ENCODE measurements around the gene FBXL7. TPM values are rescaled to one million over a fixed set of nuclear protein-coding genes. Genes with fewer than 3 reads are reported as not detected.
A peak's percentile ranks its signal among the peaks of the same experiment; 100 is the strongest.

The FBXL7 gene
- total RNA-seq, 1 donor from 2014 or later, result 70.7 TPM

DNA sequence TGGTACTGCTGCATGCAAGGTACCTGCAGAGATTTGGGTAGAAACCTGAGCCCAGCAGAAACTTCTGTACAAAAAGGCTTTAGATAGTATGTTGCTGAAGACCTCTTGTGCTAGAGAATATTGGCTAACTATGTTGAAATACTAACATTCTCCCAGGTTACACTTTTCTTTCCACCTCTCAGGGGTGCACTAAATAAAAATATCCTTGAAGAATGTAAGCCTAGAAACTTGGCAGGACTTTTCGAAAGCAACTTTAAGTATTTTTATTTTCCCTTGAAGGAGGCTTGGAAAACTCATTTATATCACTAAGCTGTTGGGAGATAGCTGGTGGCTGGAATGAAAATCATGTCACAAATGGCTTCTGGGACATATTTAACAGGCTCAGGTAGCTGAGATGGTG is 50.0 kb downstream of the FBXL7 start:
- TF ChIP-seq, protein P1, sequence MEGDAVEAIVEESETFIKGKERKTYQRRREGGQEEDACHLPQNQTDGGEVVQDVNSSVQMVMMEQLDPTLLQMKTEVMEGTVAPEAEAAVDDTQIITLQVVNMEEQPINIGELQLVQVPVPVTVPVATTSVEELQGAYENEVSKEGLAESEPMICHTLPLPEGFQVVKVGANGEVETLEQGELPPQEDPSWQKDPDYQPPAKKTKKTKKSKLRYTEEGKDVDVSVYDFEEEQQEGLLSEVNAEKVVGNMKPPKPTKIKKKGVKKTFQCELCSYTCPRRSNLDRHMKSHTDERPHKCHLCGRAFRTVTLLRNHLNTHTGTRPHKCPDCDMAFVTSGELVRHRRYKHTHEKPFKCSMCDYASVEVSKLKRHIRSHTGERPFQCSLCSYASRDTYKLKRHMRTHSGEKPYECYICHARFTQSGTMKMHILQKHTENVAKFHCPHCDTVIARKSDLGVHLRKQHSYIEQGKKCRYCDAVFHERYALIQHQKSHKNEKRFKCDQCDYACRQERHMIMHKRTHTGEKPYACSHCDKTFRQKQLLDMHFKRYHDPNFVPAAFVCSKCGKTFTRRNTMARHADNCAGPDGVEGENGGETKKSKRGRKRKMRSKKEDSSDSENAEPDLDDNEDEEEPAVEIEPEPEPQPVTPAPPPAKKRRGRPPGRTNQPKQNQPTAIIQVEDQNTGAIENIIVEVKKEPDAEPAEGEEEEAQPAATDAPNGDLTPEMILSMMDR (IDR thresholded peaks at IDR 0.05; ENCODE audit: unreplicated experiment), result no peak
- Mint-ChIP-seq H3K36me3 (peaks cover 24% of the 10 kb centered on the region), H3K27me3 (ENCODE audit: low read depth) (no peaks in the 10 kb centered on the region)

DNA sequence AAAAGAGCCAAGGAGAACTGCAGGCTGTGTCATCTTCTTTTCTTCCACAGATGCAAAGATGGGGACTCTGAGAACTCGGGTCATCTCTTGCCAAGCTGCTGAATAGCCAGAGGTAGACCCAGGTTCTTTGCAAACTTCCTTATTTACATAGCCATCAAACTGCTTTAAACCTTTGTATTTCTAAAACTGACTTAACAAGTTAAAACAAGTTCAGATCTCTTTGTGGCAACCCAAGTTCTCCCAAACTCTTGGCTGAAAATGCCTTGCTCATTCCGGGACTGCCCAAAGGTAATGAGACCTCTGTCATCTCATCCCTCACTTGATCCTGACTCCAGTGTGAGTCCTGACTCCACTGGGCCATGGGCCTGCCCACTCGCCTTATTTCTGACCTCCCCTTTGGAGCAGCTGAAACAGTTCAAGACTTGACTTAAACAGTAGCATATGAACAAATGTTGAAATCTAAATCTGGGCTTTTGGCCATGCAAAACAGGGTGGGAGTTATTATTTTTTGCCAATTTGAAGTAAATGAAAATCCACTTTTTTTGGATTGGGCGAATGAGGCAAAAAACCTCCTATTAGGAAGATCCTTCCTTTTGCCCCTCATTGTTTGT is 50.6 kb downstream of the FBXL7 start:
- TF ChIP-seq, protein P1 (IDR thresholded peaks at IDR 0.05; ENCODE audit: unreplicated experiment), result no peak
- Mint-ChIP-seq H3K27ac (no peak overlapping the region), H3K9me3 (peaks cover 4% of the 10 kb centered on the region), H3K4me1 (peaks cover 25% of the 10 kb centered on the region), H3K27me3 (ENCODE audit: low read depth) (no peaks in the 10 kb centered on the region), H3K4me3 (no peak overlapping the region), H3K36me3 (peaks cover 22% of the 10 kb centered on the region)
- no peak for DNase-seq (ENCODE audit: low spot score in 2 of 2, unreplicated experiment in 2 of 2)

More for the DNA sequence above, 50.0 kb downstream of the FBXL7 start:
- DNase-seq (ENCODE audit: low spot score in 2 of 2, unreplicated experiment in 2 of 2), result no peak
- Mint-ChIP-seq H3K4me3 (no peak overlapping the region), H3K27ac (peak overlapping the region; percentile 21), H3K4me1 (peaks cover 27% of the 10 kb centered on the region), H3K9me3 (peaks cover 4% of the 10 kb centered on the region)

DNA sequence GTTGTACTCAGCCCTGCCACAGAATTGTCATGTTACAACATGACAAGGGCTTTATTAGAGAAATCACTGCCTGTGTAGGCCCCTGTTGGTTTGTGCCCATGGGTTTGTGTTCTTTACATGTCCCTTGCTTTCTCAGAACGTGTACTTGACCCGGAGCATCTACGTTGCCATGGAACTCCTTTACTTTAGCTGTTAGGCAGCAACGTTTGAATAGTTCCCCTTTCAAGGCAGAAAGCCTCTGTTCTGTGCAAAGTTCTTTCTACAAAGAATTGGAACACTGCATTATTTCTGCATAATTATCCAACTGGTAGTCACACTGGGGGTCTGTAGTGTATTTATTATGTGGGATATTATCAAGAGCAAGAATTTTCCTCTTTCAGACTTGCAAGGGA is 51.1 kb downstream of the FBXL7 start:
- Mint-ChIP-seq H3K36me3 (peaks cover 21% of the 10 kb centered on the region), H3K9me3 (peaks cover 4% of the 10 kb centered on the region), H3K4me1 (peaks cover 25% of the 10 kb centered on the region), H3K27ac (peak overlapping the region; percentile 4), H3K4me3 (no peak overlapping the region), H3K27me3 (ENCODE audit: low read depth) (no peaks in the 10 kb centered on the region)
- TF ChIP-seq, protein P1 (IDR thresholded peaks at IDR 0.05; ENCODE audit: unreplicated experiment), result no peak
- no peak for DNase-seq (ENCODE audit: low spot score in 2 of 2, unreplicated experiment in 2 of 2)

DNA sequence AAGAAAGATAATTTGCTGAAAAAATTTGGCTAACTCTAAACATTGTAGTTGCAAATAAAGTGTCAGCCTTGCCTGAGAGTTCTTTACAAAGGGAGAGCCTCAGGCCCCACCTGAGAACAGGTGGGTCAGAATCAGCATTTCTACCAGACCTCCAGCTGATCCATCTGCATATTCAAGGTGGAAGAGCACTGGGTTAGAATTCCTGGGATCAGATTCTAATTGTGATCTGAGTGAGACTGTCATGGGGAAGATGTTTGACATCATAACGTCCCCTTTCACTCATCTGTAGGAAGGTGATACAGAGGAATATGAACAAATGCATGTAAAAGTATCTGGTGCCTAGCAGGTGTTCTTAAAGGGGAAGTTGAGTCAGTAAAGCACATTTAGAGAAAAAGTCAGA is 54.6 kb downstream of the FBXL7 start:
- no peak for DNase-seq (ENCODE audit: low spot score in 2 of 2, unreplicated experiment in 2 of 2)
- Mint-ChIP-seq H3K4me3 (no peak overlapping the region), H3K4me1 (peaks cover 24% of the 10 kb centered on the region), H3K9me3 (peaks cover 4% of the 10 kb centered on the region), H3K36me3 (peaks cover 23% of the 10 kb centered on the region), H3K27ac (peak overlapping the region; percentile 17), H3K27me3 (ENCODE audit: low read depth) (no peaks in the 10 kb centered on the region)
- TF ChIP-seq, protein P1 (IDR thresholded peaks at IDR 0.05; ENCODE audit: unreplicated experiment), result no peak

DNA sequence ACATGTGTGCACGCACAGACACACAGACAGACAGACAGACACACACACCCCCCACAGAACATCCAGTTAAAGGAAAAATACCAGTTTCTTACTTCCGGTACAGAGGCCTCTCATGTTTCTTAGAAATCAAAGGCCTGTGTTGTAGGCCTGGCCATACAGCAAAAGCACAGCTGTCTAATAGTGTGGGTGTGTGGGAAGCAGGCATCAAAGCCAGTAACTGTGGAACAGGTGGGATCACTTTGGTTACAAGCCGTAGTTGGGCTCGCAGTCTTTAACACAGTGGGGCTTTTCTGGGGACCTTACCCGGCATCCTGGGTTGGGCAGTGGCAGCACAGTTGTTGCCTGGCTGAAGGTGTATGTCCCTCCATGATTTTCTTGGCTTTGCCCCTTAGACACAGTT is 55.2 kb downstream of the FBXL7 start:
- H3K4me3 Mint-ChIP-seq, result no peak overlapping the region
- H3K27me3 Mint-ChIP-seq (ENCODE audit: low read depth), result no peaks in the 10 kb centered on the region
- TF ChIP-seq, protein P1 (IDR thresholded peaks at IDR 0.05; ENCODE audit: unreplicated experiment), result no peak
- peaks cover 4% of the 10 kb centered on the region for H3K9me3 Mint-ChIP-seq
- no peak for DNase-seq (ENCODE audit: low spot score in 2 of 2, unreplicated experiment in 2 of 2)
- H3K27ac Mint-ChIP-seq, result no peak overlapping the region
- H3K36me3 Mint-ChIP-seq, result peaks cover 22% of the 10 kb centered on the region
- peaks cover 23% of the 10 kb centered on the region for H3K4me1 Mint-ChIP-seq

Data from mesothelial cell of epicardium (in vitro differentiated cells).